Suppressor macrophage (primary cell): Measurements from ENCODE around the gene FUT6.
"Not testable (repeated sequence)": the region's sequence is repeated elsewhere in the genome, so short reads cannot be mapped to it uniquely, and the experiment has no call there.

Source experiments
- DNase-seq, 4 experiments: peaks; one replicate each; pipeline ENCODE4 v3.0.0-alpha.2; 2020 to 2022
- total RNA-seq, 17 experiments: gene quantifications; one replicate each; lab custom pipeline; 2026; ENCODE audit warnings: mixed read lengths in 6 of 17, inconsistent platforms in 3 of 17; lab: John Stamatoyannopoulos, UW

FUT6 gene, protein sequence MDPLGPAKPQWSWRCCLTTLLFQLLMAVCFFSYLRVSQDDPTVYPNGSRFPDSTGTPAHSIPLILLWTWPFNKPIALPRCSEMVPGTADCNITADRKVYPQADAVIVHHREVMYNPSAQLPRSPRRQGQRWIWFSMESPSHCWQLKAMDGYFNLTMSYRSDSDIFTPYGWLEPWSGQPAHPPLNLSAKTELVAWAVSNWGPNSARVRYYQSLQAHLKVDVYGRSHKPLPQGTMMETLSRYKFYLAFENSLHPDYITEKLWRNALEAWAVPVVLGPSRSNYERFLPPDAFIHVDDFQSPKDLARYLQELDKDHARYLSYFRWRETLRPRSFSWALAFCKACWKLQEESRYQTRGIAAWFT
- total RNA-seq = 0 to 1.4 (median 0) reads per million in 17 experiments

- peak; percentile 23 to 51 (median 48) for DNase-seq
Observed at GRCh38 chr19:5839065-5840017, at the start of gene FUT6. FUT6 (minus strand) TSS chr19:5839702; CDS start chr19:5832567, 7,135 bp downstream.

DNA sequence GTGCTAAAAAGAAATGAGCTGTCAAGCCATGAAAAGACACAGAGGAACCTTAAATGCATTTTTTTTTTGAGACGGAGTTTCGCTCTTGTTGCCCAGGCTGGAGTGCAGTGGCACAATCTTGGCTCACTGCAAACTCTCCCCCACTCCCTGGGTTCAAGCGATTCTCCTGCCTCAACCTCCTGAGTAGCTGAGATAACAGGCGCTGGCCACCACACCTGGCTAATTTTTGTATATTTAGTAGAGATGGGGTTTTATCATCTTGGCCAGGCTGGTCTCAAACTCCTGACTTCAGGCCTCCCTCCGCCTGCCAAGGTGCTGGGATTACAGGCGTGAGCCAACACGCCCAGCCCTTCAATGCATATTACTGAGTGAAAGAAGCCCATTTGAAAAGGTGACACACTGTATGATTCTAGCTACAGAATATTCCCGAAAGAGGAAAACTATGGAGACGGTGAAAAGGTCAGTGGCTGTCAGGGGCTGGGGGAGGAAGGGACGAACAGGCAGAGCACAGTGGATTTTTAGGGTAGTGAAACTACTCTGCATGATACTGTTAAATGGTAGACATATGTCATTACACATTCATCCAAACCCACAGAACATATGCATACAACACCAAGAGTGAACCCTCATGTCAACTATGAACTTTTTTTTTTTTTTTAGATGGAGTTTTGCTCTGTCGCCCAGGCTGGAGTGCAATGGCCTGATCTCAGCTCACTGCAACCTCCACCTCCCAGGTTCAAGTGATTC, 44.7 kb upstream of the FUT6 start:
- peak; percentile 28 to 64 (median 53) for DNase-seq

DNA sequence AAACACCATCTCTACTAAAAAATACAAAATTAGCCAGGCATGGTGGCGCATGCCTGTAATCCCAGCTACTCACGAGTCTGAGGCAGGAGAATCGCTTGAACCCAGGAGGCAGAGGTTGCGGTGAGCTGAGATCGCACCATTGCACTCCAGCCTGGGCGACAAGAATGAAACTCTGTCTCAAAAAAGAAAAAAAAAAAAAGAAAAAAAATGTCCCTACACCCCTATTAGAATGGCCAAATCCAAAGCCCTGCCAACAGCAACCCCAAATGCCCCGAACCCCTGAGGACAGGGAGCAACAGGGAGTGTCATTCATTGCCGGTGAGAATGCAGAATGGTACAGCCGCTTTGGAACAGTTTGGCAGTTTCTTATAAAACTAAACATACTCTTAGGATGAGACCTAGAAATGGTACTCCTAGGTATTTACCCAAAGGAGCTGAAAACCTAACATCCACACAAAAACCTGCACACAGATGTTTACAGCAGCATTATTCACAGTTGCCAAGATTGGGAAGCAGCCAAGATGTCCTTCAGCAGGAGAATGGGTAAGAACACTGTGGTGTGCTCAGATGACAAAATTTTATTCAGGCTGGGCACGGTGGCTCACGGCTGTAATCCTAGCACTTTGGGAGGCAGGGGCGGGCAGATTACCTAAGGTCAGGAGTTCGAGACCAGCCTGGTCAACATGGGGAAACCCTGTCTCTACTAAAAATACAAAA, 43.8 kb upstream of the FUT6 start:
- DNase-seq = not testable (repeated sequence)

GRCh38 chr19:5882421-5882968, 43.0 kb upstream of the FUT6 start:
- DNase-seq = no peak

- DNase-seq = no peak
Observed at GRCh38 chr19:5881543-5882299, 42.2 kb upstream of the FUT6 start.

- no peak for DNase-seq
Observed at GRCh38 chr19:5880604-5881078, 41.1 kb upstream of the FUT6 start.

DNA sequence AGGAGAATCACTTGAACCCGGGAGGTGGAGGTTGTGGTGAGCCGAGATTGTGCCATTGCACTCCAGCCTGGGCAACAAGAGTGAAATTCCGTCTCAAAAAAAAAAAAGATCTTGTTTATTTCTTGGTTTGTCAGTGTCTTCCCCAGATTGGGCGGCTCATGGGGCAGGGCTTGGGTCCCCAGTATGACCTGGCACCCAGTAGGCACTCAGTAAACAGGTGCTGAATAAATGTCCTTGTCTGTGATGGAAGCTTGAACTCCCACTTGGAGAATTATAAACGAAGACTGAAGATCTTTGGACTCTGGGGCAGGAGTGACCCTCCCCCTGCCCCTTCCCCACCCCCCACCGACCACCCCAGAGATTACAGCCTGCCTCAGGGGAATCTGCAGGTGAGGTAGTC, 40.7 kb upstream of the FUT6 start:
- DNase-seq = no peak

DNA sequence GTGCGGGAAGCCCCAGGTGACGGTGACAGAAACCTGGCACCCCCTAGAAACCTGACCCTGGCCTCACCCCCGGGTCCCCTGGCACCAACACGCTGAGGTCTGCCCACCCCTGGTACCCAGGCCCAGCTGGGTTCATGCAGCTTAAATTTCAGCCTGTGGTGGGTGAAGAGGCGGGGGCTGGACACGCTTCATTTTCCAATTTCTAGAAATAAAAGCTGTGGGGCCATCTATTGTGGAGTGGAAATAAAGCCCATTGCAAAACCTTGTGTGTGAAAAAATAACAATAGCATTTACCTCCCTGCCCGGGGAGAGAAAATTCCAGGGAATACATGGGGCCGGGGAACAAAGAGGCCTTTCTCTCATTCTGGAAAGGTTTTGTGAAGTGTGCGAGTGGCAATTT, 38.4 kb upstream of the FUT6 start:
- no peak for DNase-seq

DNA sequence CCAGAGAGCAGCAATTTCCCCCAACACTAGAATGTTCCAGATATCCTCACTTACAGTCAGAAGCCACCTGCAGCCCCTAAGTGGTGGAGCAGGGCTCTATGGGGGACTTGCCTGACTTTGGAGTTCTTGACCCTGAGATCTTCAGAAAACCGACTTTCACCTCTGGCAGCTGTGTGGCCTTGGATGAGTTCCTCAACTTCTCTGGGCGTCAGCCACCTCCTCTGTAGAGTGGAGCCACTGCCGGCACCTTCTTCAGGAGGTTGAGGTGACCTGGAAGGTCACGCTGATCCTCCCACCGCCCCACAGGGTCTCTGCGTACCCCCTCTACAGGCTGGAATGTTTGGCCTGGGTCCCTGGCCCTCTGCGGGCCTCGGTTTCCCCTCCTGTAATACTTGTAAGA, 37.9 kb upstream of the FUT6 start:
- DNase-seq = no peak

DNA sequence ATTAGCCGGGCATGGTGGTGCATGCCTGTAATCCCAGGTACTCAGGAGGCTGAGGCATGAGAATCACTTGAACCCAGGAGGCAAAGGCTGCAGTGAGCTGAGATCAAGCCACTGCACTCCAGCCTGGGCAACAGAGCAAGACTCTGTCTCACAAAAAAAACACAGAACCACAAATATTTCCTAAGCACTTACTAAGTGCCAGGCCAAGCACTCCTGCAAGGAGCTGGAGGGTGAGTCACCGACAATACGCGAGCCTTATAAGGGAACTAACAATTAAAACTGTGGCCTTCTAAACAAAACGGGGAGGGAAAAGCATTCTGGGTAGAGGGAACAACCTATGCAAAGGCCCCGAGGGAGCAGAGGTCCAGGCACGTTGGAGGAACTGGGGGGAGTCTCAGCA, 35.0 kb upstream of the FUT6 start:
- peak; percentile 38 to 74 (median 66) for DNase-seq

- no peak for DNase-seq
Observed at GRCh38 chr19:5873617-5874199, 34.2 kb upstream of the FUT6 start.

DNA sequence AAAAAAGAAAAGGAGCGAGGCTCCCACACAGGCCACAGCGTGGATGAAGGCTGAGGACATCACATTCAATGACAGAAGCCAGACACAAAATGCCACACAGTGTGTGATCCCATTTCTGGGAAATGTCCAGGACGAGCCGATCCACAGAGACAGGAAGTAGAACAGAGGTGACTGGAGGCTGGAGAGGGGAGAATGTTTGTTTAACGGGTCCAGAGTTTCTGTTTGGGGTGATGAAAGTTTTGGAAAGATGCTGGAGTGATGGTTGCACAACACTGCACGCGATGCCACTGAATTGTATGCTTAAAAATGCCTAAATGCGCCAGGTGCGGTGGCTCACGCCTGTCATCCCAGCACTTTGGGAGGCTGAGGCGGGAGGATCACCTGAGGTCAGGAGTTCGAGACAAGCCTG, 31.5 kb upstream of the FUT6 start:
- no peak for DNase-seq

- no peak for DNase-seq
Observed at GRCh38 chr19:5867201-5868136, 28.0 kb upstream of the FUT6 start.

GRCh38 chr19:5865772-5866171, 26.3 kb upstream of the FUT6 start:
- DNase-seq = no peak

- no peak for DNase-seq
Observed at GRCh38 chr19:5864725-5865486, 25.4 kb upstream of the FUT6 start.

DNA sequence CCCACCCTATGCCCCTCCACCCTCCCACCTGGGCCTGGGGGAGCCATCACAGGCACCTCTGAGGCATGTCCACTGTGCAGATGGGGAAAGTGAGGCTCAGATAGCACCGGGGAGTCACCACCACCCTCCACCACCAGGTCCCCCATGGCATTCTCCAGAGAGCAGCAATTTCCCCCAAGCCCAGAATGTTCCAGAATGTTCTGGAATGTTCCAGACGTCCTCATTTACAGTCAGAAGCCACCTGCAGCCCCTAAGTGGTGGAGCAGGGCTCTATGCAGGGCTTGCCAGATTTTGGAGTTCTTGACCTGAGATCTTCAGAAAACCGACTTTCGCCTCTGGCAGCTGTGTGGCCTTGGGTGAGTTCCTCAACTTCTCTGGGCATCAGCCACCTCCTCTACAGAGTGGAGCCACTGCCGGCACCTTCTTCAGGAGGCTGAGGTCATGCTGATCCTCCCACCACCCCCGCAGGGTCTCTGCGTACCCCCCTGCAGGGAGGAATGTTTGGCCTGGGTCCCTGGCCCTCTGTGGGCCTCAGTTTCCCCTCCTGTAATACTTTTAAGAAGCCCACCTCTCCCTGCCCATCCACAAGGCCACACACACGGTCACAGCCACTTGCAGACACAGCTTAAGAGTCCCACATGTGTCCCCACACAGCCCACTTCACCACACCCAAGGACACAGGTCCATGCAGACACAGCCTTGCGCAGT, 24.7 kb upstream of the FUT6 start:
- no peak for DNase-seq

DNA sequence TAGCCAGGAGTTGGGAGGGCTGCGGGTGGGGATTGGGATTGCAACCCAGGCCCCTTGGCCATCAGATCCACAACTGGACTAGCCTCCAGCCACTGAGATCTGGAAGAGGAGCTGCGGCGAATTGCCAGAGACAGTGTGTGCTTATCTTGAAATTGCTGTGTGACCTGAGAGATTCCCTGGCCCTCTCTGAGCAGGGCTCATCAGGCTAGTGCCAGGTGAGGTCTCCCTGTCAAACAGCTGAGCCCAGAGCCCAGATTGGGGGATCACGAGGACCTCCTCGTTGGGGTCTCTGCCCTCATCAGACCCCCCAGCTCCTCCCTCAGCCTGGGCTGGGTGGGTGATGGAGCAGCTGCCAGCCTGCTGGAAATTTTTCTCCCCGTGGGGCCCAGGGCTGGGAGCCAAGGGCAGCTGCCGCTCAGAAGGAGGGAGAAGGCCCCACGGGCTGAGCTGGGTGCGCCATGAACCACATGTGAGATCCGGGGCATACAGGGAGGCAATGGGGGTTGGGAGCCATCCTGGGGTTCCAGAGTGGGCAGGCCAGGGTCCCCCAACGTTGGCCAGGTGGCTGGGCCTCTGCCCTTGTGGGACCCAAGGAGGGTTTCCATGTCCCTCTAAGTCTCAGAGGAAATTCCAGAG, 23.6 kb upstream of the FUT6 start:
- no peak for DNase-seq
